ENCODE results near the gene NUDT9.
"Not testable (repeated sequence)": the region's sequence is repeated elsewhere in the genome, so short reads cannot be mapped to it uniquely, and the experiment has no call there.

The NUDT9 gene

GRCh38 chr4:87490664-87491369 lies 68.4 kb downstream of the NUDT9 start:
- no peak for DNase-seq (ENCODE audit: low read depth)
- TF ChIP-seq, protein P1, sequence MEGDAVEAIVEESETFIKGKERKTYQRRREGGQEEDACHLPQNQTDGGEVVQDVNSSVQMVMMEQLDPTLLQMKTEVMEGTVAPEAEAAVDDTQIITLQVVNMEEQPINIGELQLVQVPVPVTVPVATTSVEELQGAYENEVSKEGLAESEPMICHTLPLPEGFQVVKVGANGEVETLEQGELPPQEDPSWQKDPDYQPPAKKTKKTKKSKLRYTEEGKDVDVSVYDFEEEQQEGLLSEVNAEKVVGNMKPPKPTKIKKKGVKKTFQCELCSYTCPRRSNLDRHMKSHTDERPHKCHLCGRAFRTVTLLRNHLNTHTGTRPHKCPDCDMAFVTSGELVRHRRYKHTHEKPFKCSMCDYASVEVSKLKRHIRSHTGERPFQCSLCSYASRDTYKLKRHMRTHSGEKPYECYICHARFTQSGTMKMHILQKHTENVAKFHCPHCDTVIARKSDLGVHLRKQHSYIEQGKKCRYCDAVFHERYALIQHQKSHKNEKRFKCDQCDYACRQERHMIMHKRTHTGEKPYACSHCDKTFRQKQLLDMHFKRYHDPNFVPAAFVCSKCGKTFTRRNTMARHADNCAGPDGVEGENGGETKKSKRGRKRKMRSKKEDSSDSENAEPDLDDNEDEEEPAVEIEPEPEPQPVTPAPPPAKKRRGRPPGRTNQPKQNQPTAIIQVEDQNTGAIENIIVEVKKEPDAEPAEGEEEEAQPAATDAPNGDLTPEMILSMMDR (IDR thresholded peaks at IDR 0.05; ENCODE audit: control insufficient read depth, insufficient read depth, low read depth, low read length, missing control alignments): no peak
- H3K4me3 ChIP-seq (ENCODE audit: control insufficient read depth, low read depth, low read length): no peak overlapping the region

- DNase-seq (ENCODE audit: low read depth): no peak
- TF ChIP-seq, protein P1 (IDR thresholded peaks at IDR 0.05; ENCODE audit: control insufficient read depth, insufficient read depth, low read depth, low read length, missing control alignments): no peak
- no peak overlapping the region for H3K4me3 ChIP-seq (ENCODE audit: control insufficient read depth, low read depth, low read length)
Observed at GRCh38 chr4:87491436-87491835, 69.1 kb downstream of the NUDT9 start.

GRCh38 chr4:87491851-87492250 lies 69.5 kb downstream of the NUDT9 start:
- not testable (repeated sequence) for DNase-seq (ENCODE audit: low read depth); H3K4me3 ChIP-seq (ENCODE audit: control insufficient read depth, low read depth, low read length)

DNA sequence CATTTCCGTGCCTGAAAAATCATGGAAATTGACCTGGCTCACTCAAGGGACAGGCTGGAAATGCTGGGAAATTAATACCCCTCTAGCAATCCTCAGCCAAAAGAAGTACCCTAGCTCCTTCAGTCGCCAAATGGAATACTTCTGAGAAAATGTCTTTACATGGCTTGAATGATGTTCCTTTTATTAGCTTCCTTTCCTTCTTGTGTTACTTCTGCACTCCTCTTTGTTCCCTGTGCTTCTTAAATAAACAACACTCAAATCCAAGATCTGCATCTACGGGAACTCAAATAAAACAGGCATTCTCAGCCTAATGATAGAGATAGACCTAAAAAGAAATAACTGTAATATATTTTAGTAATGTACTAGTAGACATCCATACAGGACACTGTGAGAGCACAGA lies 70.7 kb downstream of the NUDT9 start:
- TF ChIP-seq, protein P1 (IDR thresholded peaks at IDR 0.05; ENCODE audit: control insufficient read depth, insufficient read depth, low read depth, low read length, missing control alignments): no peak
- no peak overlapping the region for H3K4me3 ChIP-seq (ENCODE audit: control insufficient read depth, low read depth, low read length)
- no peak for DNase-seq (ENCODE audit: low read depth)

- H3K4me3 ChIP-seq (ENCODE audit: control insufficient read depth, low read depth, low read length): no peak overlapping the region
- no peak for DNase-seq (ENCODE audit: low read depth)
- TF ChIP-seq, protein P1 (IDR thresholded peaks at IDR 0.05; ENCODE audit: control insufficient read depth, insufficient read depth, low read depth, low read length, missing control alignments): peak; percentile 33
Observed at GRCh38 chr4:87497159-87497558, 74.8 kb downstream of the NUDT9 start.

DNA sequence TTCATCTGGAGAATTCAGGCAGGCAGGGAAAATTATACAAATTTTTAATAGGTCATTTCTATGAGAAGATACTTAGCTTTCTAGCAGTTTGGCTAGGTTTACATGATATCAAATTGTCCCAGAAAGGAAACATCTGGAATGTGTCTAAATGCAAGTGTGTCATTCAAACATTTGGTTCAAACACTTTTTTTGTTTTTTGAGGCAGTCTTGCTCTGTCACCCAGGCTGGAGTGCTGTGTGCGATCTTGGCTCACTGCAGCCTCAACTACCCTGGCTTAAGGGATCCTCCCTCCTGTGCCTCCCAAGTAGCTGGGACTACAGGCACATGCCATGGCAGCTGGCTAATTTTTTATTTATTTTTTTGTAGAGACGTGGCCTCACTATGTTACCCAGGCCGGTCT lies 75.2 kb downstream of the NUDT9 start:
- no peak for DNase-seq (ENCODE audit: low read depth)
- no peak overlapping the region for H3K4me3 ChIP-seq (ENCODE audit: control insufficient read depth, low read depth, low read length)
- TF ChIP-seq, protein P1 (IDR thresholded peaks at IDR 0.05; ENCODE audit: control insufficient read depth, insufficient read depth, low read depth, low read length, missing control alignments): no peak

DNA sequence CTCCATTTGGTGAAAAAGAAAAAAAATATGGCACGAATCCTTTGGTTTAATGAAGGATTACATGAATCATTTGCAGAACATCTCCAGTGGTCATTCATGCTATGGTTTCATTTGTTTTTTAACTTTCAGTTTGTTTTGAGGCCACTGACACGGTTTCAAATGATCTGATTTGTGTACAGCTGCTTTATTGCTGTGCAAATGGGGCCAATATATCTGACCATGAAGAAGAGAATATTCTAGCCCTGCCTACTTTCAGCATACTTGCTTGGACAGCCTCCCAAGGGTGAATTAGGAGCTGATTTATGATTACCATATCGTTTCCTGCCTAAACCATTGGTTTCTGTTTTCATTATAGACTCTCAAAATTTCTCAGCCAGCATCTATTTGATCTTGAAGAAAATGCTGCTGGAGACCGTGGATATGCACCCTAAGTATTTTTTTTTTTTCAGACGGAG lies 76.1 kb downstream of the NUDT9 start:
- H3K4me3 ChIP-seq (ENCODE audit: control insufficient read depth, low read depth, low read length): peak overlapping the region; percentile 21
- TF ChIP-seq, protein P1 (IDR thresholded peaks at IDR 0.05; ENCODE audit: control insufficient read depth, insufficient read depth, low read depth, low read length, missing control alignments): no peak
- peak; percentile 28 for DNase-seq (ENCODE audit: low read depth)

All from AG09309 (cell line).